Liver (tissue), 3 donors: Measurements from ENCODE around the gene TMEM50A.
"Not testable (repeated sequence)": the region's sequence is repeated elsewhere in the genome, so short reads cannot be mapped to it uniquely, and the experiment has no call there.

Experiments used
- EGR1 ChIP-seq, 2 donors: IDR thresholded peaks; 2 replicates each; pipeline ENCODE4 v1.6.1; 2016 to 2018; ENCODE audit warnings: antibody characterized with exemption in 2 of 2, low read depth in 2 of 2
- JUND ChIP-seq, 2 donors: IDR thresholded peaks; 2 replicates each; pipeline ENCODE4 v1.6.1; 2016; ENCODE audit warnings: antibody characterized with exemption in 2 of 2
- RAD21 ChIP-seq, 2 donors: IDR thresholded peaks; 2 replicates each; pipeline ENCODE4 v1.6.1; 2016; ENCODE audit warnings: antibody characterized with exemption in 2 of 2, mild to moderate bottlenecking in 2 of 2
- RXRA ChIP-seq, 2 donors: IDR thresholded peaks; 2 replicates each; pipeline ENCODE4 v1.6.1; 2017 to 2018; ENCODE audit warnings: antibody characterized with exemption in 2 of 2, mild to moderate bottlenecking in 1 of 2
- ZBTB33 ChIP-seq: IDR thresholded peaks from 2 replicates; pipeline ENCODE4 v1.6.1; 2016; ENCODE audit warnings: antibody characterized with exemption
- TF ChIP-seq, protein P1 (sequence below): fragments of 150-350 bp; IDR thresholded peaks from 2 replicates; pipeline ENCODE4 v1.5.1; 2017; ENCODE audit warnings: improper control_type of control experiment, low read depth, low read length; ENCODE audit not compliant: missing input control
- TF ChIP-seq, protein P2 (sequence below): IDR thresholded peaks from 2 replicates; pipeline ENCODE4 v1.6.1; 2016; ENCODE audit warnings: antibody characterized with exemption
- donor health status: healthy.
- donor health status: healthy.

DNA sequence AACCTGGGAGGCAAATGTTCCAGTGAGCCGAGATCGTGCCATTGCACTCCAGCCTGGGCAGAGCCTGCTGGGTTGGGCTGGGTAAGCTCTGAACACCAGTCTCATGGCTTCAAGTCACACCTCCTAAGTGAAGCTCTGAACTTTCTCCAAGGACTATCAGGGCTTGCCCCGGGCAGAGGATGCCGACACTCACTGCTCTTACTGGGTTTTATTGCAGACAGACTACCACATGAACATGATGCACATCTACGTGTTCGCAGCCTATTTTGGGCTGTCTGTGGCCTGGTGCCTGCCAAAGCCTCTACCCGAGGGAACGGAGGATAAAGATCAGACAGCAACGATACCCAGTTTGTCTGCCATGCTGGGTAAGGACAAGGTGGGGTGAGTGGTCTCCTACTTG lies 37.4 kb upstream of the TMEM50A start:
- TF ChIP-seq, protein P1, sequence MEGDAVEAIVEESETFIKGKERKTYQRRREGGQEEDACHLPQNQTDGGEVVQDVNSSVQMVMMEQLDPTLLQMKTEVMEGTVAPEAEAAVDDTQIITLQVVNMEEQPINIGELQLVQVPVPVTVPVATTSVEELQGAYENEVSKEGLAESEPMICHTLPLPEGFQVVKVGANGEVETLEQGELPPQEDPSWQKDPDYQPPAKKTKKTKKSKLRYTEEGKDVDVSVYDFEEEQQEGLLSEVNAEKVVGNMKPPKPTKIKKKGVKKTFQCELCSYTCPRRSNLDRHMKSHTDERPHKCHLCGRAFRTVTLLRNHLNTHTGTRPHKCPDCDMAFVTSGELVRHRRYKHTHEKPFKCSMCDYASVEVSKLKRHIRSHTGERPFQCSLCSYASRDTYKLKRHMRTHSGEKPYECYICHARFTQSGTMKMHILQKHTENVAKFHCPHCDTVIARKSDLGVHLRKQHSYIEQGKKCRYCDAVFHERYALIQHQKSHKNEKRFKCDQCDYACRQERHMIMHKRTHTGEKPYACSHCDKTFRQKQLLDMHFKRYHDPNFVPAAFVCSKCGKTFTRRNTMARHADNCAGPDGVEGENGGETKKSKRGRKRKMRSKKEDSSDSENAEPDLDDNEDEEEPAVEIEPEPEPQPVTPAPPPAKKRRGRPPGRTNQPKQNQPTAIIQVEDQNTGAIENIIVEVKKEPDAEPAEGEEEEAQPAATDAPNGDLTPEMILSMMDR: not testable (repeated sequence)
- not testable (repeated sequence) for TF ChIP-seq ZBTB33; EGR1 (IDR thresholded peaks at IDR 0.05; ENCODE audit: low read depth in 2 of 2); RAD21 (IDR thresholded peaks at IDR 0.05); JUND (IDR thresholded peaks at IDR 0.05); RXRA (IDR thresholded peaks at IDR 0.05)
- TF ChIP-seq, protein P2, sequence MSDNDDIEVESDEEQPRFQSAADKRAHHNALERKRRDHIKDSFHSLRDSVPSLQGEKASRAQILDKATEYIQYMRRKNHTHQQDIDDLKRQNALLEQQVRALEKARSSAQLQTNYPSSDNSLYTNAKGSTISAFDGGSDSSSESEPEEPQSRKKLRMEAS: not testable (repeated sequence)
